Measurements from ENCODE around the gene NACC1.

The NACC1 gene

GRCh38 chr19:13155472-13156359 is 37.7 kb downstream of the NACC1 start:
- peak; percentile 74 for DNase-seq (ENCODE audit: low spot score)
- no peak for TF ChIP-seq CTCF (IDR thresholded peaks at IDR 0.05; ENCODE audit: extremely low read depth, missing control alignments)

GRCh38 chr19:13159713-13160112 is 41.6 kb downstream of the NACC1 start:
- no peak for TF ChIP-seq CTCF (IDR thresholded peaks at IDR 0.05; ENCODE audit: extremely low read depth, missing control alignments)
- DNase-seq (ENCODE audit: low spot score) = no peak

GRCh38 chr19:13160557-13160956 is 42.5 kb downstream of the NACC1 start:
- TF ChIP-seq CTCF (IDR thresholded peaks at IDR 0.05; ENCODE audit: extremely low read depth, missing control alignments) = no peak
- DNase-seq (ENCODE audit: low spot score) = no peak

- TF ChIP-seq CTCF (IDR thresholded peaks at IDR 0.05; ENCODE audit: extremely low read depth, missing control alignments) = no peak
- DNase-seq (ENCODE audit: low spot score) = peak; percentile 81
Observed at GRCh38 chr19:13162724-13163608, 44.9 kb downstream of the NACC1 start.

GRCh38 chr19:13163609-13164342 is 45.7 kb downstream of the NACC1 start:
- DNase-seq (ENCODE audit: low spot score) = peak; percentile 41
- no peak for TF ChIP-seq CTCF (IDR thresholded peaks at IDR 0.05; ENCODE audit: extremely low read depth, missing control alignments)

GRCh38 chr19:13164343-13165161 is 46.5 kb downstream of the NACC1 start:
- TF ChIP-seq CTCF (IDR thresholded peaks at IDR 0.05; ENCODE audit: extremely low read depth, missing control alignments) = no peak
- DNase-seq (ENCODE audit: low spot score) = peak; percentile 21
